Breast epithelium (tissue), 4 donors: Measurements from ENCODE around the gene ATXN1. TPM values are rescaled to one million over a fixed set of nuclear protein-coding genes. Genes with fewer than 3 reads are reported as not detected.
A peak's percentile ranks its signal among the peaks of the same experiment; 100 is the strongest.

Experiments
- DNase-seq, 2 donors: peaks; one replicate each; pipeline ENCODE4 v3.0.0-alpha.2; 2019; ENCODE audit warnings: low spot score in 2 of 2
- H3K27ac ChIP-seq, 2 donors: fragments of 200-600 bp; sonication (generic) in 1 of 2; one replicate each; pipeline ENCODE4 v1.5.1; 2016 to 2019; ENCODE audit warnings: mild to moderate bottlenecking in 1 of 2
- H3K27me3 ChIP-seq, 2 donors: fragments of 200-600 bp; sonication (generic) in 1 of 2; one replicate each; pipeline versions ENCODE4 v1.5.1 to v1.6.0; 2017 to 2019; ENCODE audit warnings: control low read depth in 1 of 2, mild to moderate bottlenecking in 1 of 2
- H3K36me3 ChIP-seq: fragments of 200-600 bp; one replicate; pipeline ENCODE4 v1.5.1; 2019
- H3K4me1 ChIP-seq, 2 donors: fragments of 200-600 bp; sonication (generic); one replicate each; pipeline ENCODE4 v1.5.1; 2016 to 2019; ENCODE audit warnings: control low read depth in 1 of 2
- H3K4me3 ChIP-seq, 3 donors: fragments of 200-600 bp; sonication (generic); 1 replicate in 2 of 3; 2 replicates in 1 of 3; pipeline ENCODE4 v1.5.1; 2016 to 2019; ENCODE audit warnings: mild to moderate bottlenecking in 3 of 3, moderate library complexity in 2 of 3
- H3K9me3 ChIP-seq, 2 donors: fragments of 200-600 bp; sonication (generic) in 1 of 2; one replicate each; pipeline ENCODE4 v1.5.1; 2016 to 2019; ENCODE audit warnings: control low read depth in 1 of 2
- CTCF ChIP-seq, 3 donors: fragments of 450-650 bp; IDR thresholded peaks; one replicate each; pipeline ENCODE4 v1.5.1; 2016 to 2017; ENCODE audit warnings: antibody characterized with exemption in 3 of 3, mild to moderate bottlenecking in 3 of 3, moderate library complexity in 3 of 3
- POLR2A ChIP-seq: fragments of 450-650 bp; IDR thresholded peaks from one replicate; pipeline ENCODE4 v1.6.1; 2016; ENCODE audit warnings: antibody characterized with exemption, mild to moderate bottlenecking, moderate library complexity
- POLR2AphosphoS5 ChIP-seq, 3 donors: sonication (generic); formaldehyde crosslinking; IDR thresholded peaks; one replicate each; pipeline ENCODE4 v1.6.1; 2017; ENCODE audit warnings: antibody characterized with exemption in 3 of 3
- intact Hi-C: fragments of 100-400 bp; cut with DNase I; formaldehyde crosslinking; loops from one replicate; pipeline ENCODE4 v1.15.1; 2023; ENCODE audit warnings: low total_unique reads
- total RNA-seq, 3 donors: library from RNA; depleted of rRNA; stranded (reverse); fragments of >200 nt; gene quantifications; one replicate each; pipeline ENCODE4 v1.1.0, GENCODE V29; 2016

ATXN1 gene
- total RNA-seq, 3 donors from 2014 or later = 26.7 to 63.2 (median 37.4) TPM

DNA sequence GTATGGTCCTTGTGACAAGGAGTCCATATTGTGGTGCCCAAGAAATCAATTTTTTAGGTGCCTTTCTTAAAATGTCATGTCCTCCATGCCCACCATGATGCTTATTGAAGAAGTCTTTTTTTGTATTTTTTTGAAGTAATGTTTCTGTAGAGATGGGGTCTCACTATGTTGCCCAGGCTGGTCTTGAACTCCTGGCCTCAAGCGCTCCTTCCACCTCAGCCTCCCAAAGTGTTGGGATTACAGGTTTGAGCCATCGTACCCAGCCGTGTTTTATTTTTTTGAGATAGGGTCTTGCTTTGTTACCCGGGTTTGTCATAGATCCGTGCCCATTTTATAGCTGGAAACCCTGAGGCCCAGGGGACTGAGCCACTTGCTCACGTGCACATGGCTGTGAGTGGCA lies 238.3 kb downstream of the ATXN1 start:
- Histone ChIP-seq H3K4me1 (no peaks in the 10 kb centered on the region), H3K4me3 (no peak overlapping the region), H3K9me3 (no peaks in the 10 kb centered on the region), H3K36me3 (no peaks in the 10 kb centered on the region), H3K27ac (no peak overlapping the region), H3K27me3 (no peaks in the 10 kb centered on the region)
- intact Hi-C loops = no loop called here
- DNase-seq = no peak
- TF ChIP-seq POLR2A = no peak
- no peak for TF ChIP-seq CTCF (IDR thresholded peaks at IDR 0.05)
- TF ChIP-seq POLR2AphosphoS5 (IDR thresholded peaks at IDR 0.05) = no peak

GRCh38 chr6:16521528-16521927 lies 239.7 kb downstream of the ATXN1 start:
- H3K27me3 ChIP-seq = no peaks in the 10 kb centered on the region
- no peaks in the 10 kb centered on the region for H3K4me1 ChIP-seq
- H3K27ac ChIP-seq = no peak overlapping the region
- intact Hi-C loops = loop anchor here (2.0 kb wide), 1 partner anchor 41 kb away; no protein-coding TSS in a partner anchor
- no peaks in the 10 kb centered on the region for H3K36me3 ChIP-seq
- no peak overlapping the region for H3K4me3 ChIP-seq
- TF ChIP-seq POLR2A = no peak
- H3K9me3 ChIP-seq = no peaks in the 10 kb centered on the region
- DNase-seq = no peak

GRCh38 chr6:16519265-16520242 lies 241.7 kb downstream of the ATXN1 start:
- Histone ChIP-seq H3K27ac (no peak overlapping the region), H3K4me1 (no peaks in the 10 kb centered on the region), H3K27me3 (no peaks in the 10 kb centered on the region), H3K4me3 (no peak overlapping the region), H3K36me3 (no peaks in the 10 kb centered on the region), H3K9me3 (no peaks in the 10 kb centered on the region)
- intact Hi-C loops = loop anchor here (2.0 to 5.0 kb wide), 2 partner anchors 43 to 1168 kb away; no protein-coding TSS in a partner anchor
- TF ChIP-seq CTCF (IDR thresholded peaks at IDR 0.05) (no peak), POLR2A (no peak), POLR2AphosphoS5 (IDR thresholded peaks at IDR 0.05) (no peak)
- DNase-seq = no peak

GRCh38 chr6:16518265-16518664 lies 243.0 kb downstream of the ATXN1 start:
- no peaks in the 10 kb centered on the region for H3K9me3 ChIP-seq
- H3K36me3 ChIP-seq = no peaks in the 10 kb centered on the region
- TF ChIP-seq POLR2A (no peak), CTCF (IDR thresholded peaks at IDR 0.05) (no peak), POLR2AphosphoS5 (IDR thresholded peaks at IDR 0.05) (no peak)
- no peak overlapping the region for H3K4me3 ChIP-seq
- H3K4me1 ChIP-seq = no peaks in the 10 kb centered on the region
- no peaks in the 10 kb centered on the region for H3K27me3 ChIP-seq
- no peak overlapping the region for H3K27ac ChIP-seq
- intact Hi-C loops = loop anchor here (5.0 kb wide), 1 partner anchor 1169 kb away; no protein-coding TSS in a partner anchor
- no peak for DNase-seq

DNA sequence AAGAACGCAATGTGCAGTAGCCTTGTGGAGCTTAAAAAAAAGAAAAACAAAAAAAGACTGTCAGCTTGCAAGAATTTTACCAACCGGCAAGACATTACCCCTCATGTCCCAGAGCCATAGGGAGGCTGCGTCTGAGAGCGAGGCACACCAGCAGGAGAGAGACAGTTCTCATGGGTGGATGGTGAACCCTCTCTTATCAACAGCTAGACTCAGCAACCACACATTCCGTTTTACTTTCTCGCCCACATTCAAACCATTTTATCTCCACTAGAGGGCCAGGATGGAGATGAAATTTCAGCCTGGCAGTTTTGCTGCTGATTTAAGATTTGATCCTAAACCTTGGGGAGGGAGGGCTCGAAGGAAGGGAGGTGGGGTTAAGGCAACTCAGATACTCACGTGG lies 247.0 kb downstream of the ATXN1 start:
- H3K36me3 ChIP-seq = no peaks in the 10 kb centered on the region
- H3K27ac ChIP-seq = no peak overlapping the region
- TF ChIP-seq POLR2AphosphoS5 (IDR thresholded peaks at IDR 0.05) (no peak), CTCF (IDR thresholded peaks at IDR 0.05) (peak; percentile 31 to 43 (median 36)), POLR2A (no peak)
- no peaks in the 10 kb centered on the region for H3K27me3 ChIP-seq
- H3K4me3 ChIP-seq = no peak overlapping the region
- H3K9me3 ChIP-seq = no peaks in the 10 kb centered on the region
- DNase-seq = no peak
- H3K4me1 ChIP-seq = no peaks in the 10 kb centered on the region
- intact Hi-C loops = no loop called here
